NB4 (cell line): ENCODE measurements around the gene HYAL1.

Experiments
- CTCF ChIP-seq: IDR thresholded peaks from one replicate; pipeline ENCODE4 v1.5.1; 2012; ENCODE audit warnings: low read depth, low read length
- MYC ChIP-seq: IDR thresholded peaks from 2 replicates; pipeline ENCODE4 v1.6.1; 2011; ENCODE audit warnings: low read depth, low read length

GRCh38 chr3:50327129-50327528 lies 23.8 kb upstream of the HYAL1 start:
- TF ChIP-seq MYC (no peak), CTCF (no peak)
